AG09309 (cell line): Measurements from ENCODE around the gene MRPL52.
A peak's percentile ranks its signal among the peaks of the same experiment; 100 is the strongest.

Experiments
- DNase-seq: peaks from one replicate; pipeline ENCODE4 v3.0.0-alpha.2; 2010; ENCODE audit warnings: low read depth
- H3K4me3 ChIP-seq: 2 replicates; pipeline ENCODE4 v1.5.1; 2011; ENCODE audit warnings: mild to moderate bottlenecking, low read depth, low read length, moderate library complexity; ENCODE audit not compliant: control insufficient read depth
- CTCF ChIP-seq: IDR thresholded peaks from 2 replicates; pipeline ENCODE4 v1.5.1; 2011; ENCODE audit warnings: mild to moderate bottlenecking, low read depth, low read length, inconsistent platforms; ENCODE audit not compliant: insufficient read depth, control insufficient read depth; ENCODE audit errors: missing control alignments

The MRPL52 gene

DNA sequence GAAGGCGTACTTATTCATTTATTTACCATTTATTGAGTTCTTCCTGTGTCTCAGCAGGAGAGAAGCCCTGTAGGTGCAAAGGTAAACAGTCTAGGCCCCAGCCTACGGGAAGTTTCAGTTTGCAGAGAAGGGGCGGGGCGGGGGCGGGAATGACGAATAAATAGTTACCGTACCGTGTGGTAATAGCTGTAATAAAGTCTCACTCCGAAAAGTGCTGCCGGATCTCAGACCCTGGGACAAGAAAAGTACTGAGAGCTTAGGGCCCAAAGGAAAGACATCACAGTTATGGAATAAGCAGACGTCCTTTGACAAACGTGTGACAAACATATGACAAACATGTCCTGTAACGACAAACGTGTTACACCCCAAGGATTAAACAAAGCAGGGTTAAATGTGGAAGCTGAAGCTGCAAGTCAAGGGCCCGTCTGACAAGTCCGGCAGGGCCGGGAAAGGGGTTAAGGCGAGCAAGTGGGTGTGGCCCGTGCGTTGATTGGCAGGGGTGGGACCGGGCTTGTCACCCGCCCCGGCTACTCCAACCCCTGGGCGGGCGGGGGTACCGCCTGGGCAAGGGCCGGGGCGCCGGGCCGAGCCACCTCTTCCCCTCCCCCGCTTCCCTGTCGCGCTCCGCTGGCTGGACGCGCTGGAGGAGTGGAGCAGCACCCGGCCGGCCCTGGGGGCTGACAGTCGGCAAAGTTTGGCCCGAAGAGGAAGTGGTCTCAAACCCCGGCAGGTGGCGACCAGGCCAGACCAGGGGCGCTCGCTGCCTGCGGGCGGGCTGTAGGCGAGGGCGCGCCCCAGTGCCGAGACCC is 41.7 kb downstream of the MRPL52 start, which contains the start of gene LRP10:
Gene LRP10, plus strand, starts transcription at position 517 of the 809 bp plus-strand sequence. CDS start 564 bp downstream, outside the sequence.
- DNase-seq: no peak
- peak within 1 kb of the TSS; percentile 81 for H3K4me3 ChIP-seq
- no peak for TF ChIP-seq CTCF

- TF ChIP-seq CTCF: peak; percentile 94
- peak overlapping the region; percentile 81 for H3K4me3 ChIP-seq
- no peak for DNase-seq
Observed at GRCh38 chr14:22872033-22872832, 42.5 kb downstream of the MRPL52 start.

DNA sequence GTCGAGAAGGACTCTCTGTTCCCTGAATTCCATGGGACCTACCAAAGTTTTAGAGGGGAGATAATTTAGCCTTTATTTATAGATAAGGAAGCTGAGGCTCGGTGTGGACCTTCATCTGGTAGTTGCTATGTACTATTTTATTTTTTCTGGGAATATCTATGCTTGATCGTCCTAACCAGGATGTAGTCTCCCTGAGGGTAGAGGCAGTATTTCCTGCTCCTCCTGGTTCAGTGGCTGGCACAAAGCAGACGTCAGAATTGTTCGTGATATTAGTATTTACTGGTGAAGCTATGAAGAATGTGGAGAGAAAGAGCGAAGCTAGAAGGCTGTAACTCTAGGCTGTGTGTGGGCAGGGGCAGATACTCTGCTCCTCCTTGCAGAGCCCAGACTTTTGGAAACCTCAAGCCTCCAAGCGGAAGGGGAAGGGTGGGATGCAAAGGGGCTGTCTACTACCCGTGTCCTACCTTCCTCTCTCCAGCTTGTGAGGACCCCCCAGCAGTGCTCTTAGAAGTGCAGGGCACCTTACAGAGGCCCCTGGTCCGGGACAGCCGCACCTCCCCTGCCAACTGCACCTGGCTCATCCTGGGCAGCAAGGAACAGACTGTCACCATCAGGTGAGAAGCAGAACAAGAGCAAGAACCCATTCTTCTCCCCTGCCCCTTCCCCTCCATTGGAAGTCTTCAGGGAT is 43.3 kb downstream of the MRPL52 start:
- H3K4me3 ChIP-seq: peak overlapping the region; percentile 81
- DNase-seq: no peak
- no peak for TF ChIP-seq CTCF

- no peak for TF ChIP-seq CTCF
- no peak overlapping the region for H3K4me3 ChIP-seq
- DNase-seq: no peak
Observed at GRCh38 chr14:22875003-22875747, 45.5 kb downstream of the MRPL52 start.

DNA sequence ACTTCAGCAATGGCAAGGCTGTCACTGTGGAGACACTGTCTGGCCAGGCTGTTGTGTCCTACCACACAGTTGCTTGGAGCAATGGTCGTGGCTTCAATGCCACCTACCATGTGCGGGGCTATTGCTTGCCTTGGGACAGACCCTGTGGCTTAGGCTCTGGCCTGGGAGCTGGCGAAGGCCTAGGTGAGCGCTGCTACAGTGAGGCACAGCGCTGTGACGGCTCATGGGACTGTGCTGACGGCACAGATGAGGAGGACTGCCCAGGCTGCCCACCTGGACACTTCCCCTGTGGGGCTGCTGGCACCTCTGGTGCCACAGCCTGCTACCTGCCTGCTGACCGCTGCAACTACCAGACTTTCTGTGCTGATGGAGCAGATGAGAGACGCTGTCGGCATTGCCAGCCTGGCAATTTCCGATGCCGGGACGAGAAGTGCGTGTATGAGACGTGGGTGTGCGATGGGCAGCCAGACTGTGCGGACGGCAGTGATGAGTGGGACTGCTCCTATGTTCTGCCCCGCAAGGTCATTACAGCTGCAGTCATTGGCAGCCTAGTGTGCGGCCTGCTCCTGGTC is 46.1 kb downstream of the MRPL52 start:
- DNase-seq: no peak
- H3K4me3 ChIP-seq: no peak overlapping the region
- TF ChIP-seq CTCF: no peak
